Inferior parietal cortex (tissue), 1 donor: ENCODE measurements around the gene LRRTM4.
"Not testable (repeated sequence)": the region's sequence is repeated elsewhere in the genome, so short reads cannot be mapped to it uniquely, and the experiment has no call there.

ENCODE experiments used
- DNase-seq: peaks from one replicate; pipeline ENCODE4 v3.0.0-alpha.2; 2016; ENCODE audit errors: extremely low spot score

LRRTM4 gene

DNA sequence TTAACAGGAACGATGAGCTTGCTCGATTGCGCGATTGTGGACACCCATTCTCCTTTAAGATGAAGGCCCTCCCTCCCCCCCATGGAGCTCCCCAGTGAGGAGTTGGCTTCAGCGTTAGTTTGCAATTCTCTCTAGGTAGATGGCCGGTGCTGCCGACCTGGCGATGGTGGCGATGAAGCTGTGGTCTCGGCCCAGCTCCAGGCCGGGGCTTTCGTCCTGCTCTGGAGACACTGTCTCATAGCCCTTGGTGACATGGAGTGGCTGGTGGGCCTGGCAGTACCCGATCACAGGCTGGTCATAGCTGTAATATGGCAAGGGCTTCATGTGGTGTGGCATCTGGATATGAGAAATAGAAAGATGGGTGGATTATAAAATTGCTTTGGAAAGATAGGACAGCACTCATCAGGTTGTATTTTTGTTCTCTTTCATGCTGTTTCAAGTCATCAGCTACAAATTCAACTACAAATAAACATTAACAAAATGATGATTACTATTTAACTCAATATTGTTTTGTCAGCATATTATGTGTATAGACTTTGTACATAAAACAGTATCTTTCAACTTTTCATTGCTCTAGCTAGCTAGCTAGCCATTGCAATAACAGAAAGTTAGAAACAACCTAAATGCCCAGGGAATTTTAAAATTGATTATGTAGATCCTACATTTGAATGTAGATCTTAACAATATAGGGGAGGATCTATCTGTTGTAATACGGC, 773.4 kb downstream of the LRRTM4 start:
- DNase-seq: no peak

DNA sequence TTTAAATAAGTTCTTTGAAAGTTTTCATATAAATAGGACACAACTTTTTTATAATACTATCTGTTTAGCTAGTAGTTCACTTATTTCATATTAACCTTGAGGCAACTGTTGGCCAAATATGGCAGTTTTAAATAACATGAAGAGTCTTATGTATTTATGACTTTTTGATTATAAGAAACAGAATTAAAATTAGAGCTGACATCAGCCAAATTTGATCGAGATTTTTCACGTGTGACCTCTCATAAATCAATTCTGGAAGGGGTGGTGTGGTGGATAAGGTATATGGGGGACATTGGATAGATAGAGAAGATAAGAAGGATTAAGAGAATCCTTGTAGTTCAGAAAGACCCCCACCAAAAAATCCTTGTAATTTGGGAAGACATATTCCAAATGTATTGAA, 776.6 kb downstream of the LRRTM4 start:
- no peak for DNase-seq

GRCh38 chr2:76737607-76738006, 784.6 kb downstream of the LRRTM4 start:
- no peak for DNase-seq

GRCh38 chr2:76733736-76734135, 788.4 kb downstream of the LRRTM4 start:
- DNase-seq: no peak

- DNase-seq: no peak
Measured at GRCh38 chr2:76731157-76731556, 791.0 kb downstream of the LRRTM4 start.

DNA sequence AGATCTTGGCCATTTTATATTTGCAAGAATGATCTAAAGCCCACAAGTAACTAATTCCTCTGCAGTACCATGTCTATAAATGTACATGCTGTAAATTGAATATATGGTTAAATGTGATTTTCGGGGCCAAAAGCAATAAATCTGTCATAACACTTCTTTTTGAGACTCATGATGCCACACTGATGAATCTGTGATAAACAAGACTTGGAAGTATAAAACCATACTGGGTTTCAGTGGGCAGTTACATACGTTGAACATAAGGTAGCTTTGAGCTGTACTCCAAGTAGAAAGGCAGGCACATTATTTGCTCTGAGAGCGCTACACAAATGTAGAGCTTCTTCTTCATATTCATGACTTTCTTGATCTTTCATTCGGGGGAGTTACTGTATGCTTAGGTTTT, 792.2 kb downstream of the LRRTM4 start:
- DNase-seq: no peak

GRCh38 chr2:76721226-76721625, 801.0 kb downstream of the LRRTM4 start:
- no peak for DNase-seq

- no peak for DNase-seq
Measured at GRCh38 chr2:76713312-76713711, 808.9 kb downstream of the LRRTM4 start.

- DNase-seq: no peak
Measured at GRCh38 chr2:76711490-76711889, 810.7 kb downstream of the LRRTM4 start.

- DNase-seq: no peak
Measured at GRCh38 chr2:76700894-76701293, 821.3 kb downstream of the LRRTM4 start.

DNA sequence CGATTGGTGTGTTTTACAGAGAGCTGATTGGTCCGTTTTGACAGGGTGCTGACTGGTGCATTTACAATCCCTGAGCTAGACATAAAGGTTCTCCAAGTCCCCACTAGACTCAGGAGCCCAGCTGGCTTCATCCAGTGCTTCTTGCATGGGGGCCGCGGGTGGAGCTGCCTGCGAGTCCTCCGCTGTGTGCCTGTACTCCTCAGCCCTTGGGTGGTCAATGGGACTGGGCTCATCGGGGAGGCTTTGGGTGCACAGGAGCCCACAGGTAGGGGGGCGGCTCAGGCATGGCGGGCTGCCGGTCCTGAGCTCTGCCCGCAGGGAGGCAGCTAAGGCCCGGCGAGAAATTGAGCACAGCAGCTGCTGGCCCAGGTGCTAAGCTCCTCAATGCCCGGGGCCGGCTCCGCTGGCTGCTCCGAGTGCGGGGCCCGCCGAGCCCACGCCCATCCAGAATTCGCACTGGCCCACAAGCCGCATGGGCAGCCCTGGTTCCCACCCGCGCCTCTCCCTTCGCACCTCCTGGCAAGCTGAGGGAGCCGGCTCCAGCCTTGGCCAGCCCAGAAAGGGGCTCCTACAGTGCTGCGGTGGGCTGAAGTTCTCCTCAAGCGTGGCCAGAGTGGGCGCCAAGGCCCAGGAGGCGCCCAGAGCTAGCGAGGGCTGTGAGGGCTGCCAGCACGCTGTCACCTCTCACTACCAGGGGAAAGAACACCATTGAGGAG, 824.0 kb downstream of the LRRTM4 start:
- not testable (repeated sequence) for DNase-seq
